ENCODE measurements around the gene ADAMTSL1.

GRCh38 chr9:18492612-18493011, 18.7 kb downstream of the ADAMTSL1 start:
- TF ChIP-seq, protein P1, sequence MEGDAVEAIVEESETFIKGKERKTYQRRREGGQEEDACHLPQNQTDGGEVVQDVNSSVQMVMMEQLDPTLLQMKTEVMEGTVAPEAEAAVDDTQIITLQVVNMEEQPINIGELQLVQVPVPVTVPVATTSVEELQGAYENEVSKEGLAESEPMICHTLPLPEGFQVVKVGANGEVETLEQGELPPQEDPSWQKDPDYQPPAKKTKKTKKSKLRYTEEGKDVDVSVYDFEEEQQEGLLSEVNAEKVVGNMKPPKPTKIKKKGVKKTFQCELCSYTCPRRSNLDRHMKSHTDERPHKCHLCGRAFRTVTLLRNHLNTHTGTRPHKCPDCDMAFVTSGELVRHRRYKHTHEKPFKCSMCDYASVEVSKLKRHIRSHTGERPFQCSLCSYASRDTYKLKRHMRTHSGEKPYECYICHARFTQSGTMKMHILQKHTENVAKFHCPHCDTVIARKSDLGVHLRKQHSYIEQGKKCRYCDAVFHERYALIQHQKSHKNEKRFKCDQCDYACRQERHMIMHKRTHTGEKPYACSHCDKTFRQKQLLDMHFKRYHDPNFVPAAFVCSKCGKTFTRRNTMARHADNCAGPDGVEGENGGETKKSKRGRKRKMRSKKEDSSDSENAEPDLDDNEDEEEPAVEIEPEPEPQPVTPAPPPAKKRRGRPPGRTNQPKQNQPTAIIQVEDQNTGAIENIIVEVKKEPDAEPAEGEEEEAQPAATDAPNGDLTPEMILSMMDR (IDR thresholded peaks at IDR 0.05) = no peak
- TF ChIP-seq, protein P2, sequence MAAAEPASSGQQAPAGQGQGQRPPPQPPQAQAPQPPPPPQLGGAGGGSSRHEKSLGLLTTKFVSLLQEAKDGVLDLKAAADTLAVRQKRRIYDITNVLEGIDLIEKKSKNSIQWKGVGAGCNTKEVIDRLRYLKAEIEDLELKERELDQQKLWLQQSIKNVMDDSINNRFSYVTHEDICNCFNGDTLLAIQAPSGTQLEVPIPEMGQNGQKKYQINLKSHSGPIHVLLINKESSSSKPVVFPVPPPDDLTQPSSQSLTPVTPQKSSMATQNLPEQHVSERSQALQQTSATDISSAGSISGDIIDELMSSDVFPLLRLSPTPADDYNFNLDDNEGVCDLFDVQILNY (CRISPR knock-in tag; IDR thresholded peaks at IDR 0.05) = no peak
- TF ChIP-seq RELA (CRISPR knock-in tag; IDR thresholded peaks at IDR 0.05; ENCODE audit: borderline replicate concordance) (no peak), SP1 (CRISPR knock-in tag; conservative IDR thresholded peaks at IDR 0.05) (no peak), USF2 (CRISPR knock-in tag; IDR thresholded peaks at IDR 0.05) (no peak), NR2C2 (CRISPR knock-in tag; IDR thresholded peaks at IDR 0.05) (no peak), TCF7 (CRISPR knock-in tag; IDR thresholded peaks at IDR 0.05; ENCODE audit: low read depth) (no peak)
- TF ChIP-seq, protein P3, sequence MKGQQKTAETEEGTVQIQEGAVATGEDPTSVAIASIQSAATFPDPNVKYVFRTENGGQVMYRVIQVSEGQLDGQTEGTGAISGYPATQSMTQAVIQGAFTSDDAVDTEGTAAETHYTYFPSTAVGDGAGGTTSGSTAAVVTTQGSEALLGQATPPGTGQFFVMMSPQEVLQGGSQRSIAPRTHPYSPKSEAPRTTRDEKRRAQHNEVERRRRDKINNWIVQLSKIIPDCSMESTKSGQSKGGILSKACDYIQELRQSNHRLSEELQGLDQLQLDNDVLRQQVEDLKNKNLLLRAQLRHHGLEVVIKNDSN (CRISPR knock-in tag; IDR thresholded peaks at IDR 0.05) = no peak
- TF ChIP-seq, protein P4, sequence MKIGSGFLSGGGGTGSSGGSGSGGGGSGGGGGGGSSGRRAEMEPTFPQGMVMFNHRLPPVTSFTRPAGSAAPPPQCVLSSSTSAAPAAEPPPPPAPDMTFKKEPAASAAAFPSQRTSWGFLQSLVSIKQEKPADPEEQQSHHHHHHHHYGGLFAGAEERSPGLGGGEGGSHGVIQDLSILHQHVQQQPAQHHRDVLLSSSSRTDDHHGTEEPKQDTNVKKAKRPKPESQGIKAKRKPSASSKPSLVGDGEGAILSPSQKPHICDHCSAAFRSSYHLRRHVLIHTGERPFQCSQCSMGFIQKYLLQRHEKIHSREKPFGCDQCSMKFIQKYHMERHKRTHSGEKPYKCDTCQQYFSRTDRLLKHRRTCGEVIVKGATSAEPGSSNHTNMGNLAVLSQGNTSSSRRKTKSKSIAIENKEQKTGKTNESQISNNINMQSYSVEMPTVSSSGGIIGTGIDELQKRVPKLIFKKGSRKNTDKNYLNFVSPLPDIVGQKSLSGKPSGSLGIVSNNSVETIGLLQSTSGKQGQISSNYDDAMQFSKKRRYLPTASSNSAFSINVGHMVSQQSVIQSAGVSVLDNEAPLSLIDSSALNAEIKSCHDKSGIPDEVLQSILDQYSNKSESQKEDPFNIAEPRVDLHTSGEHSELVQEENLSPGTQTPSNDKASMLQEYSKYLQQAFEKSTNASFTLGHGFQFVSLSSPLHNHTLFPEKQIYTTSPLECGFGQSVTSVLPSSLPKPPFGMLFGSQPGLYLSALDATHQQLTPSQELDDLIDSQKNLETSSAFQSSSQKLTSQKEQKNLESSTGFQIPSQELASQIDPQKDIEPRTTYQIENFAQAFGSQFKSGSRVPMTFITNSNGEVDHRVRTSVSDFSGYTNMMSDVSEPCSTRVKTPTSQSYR (CRISPR knock-in tag; IDR thresholded peaks at IDR 0.05) = no peak
- TF ChIP-seq, protein P5, sequence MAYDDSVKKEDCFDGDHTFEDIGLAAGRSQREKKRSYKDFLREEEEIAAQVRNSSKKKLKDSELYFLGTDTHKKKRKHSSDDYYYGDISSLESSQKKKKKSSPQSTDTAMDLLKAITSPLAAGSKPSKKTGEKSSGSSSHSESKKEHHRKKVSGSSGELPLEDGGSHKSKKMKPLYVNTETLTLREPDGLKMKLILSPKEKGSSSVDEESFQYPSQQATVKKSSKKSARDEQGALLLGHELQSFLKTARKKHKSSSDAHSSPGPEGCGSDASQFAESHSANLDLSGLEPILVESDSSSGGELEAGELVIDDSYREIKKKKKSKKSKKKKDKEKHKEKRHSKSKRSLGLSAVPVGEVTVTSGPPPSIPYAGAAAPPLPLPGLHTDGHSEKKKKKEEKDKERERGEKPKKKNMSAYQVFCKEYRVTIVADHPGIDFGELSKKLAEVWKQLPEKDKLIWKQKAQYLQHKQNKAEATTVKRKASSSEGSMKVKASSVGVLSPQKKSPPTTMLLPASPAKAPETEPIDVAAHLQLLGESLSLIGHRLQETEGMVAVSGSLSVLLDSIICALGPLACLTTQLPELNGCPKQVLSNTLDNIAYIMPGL (CRISPR knock-in tag; IDR thresholded peaks at IDR 0.05) = no peak
